Type B pancreatic cell (in vitro differentiated cells): ENCODE results near the gene CARD8. TPM values are rescaled to one million over a fixed set of nuclear protein-coding genes. Genes with fewer than 3 reads are reported as not detected.

Source experiments
- DNase-seq: peaks from one replicate; pipeline ENCODE4 v3.0.0; 2021; ENCODE audit warnings: mixed read lengths; ENCODE audit not compliant: unreplicated experiment; ENCODE audit errors: extremely low spot score
- H3K27ac Mint-ChIP-seq: 2 replicates; pipeline ENCODE4 v1.8.0; 2021; ENCODE audit warnings: mild to moderate bottlenecking, mixed read lengths
- H3K27me3 Mint-ChIP-seq: 2 replicates; pipeline ENCODE4 v1.8.0; 2021; ENCODE audit warnings: mixed read lengths
- H3K36me3 Mint-ChIP-seq: 2 replicates; pipeline ENCODE4 v1.8.0; 2021; ENCODE audit warnings: mixed read lengths
- H3K4me1 Mint-ChIP-seq: one replicate; pipeline ENCODE4 v1.8.0; 2021; ENCODE audit warnings: mixed read lengths; ENCODE audit not compliant: unreplicated experiment
- H3K4me3 Mint-ChIP-seq: 2 replicates; pipeline ENCODE4 v1.8.0; 2021; ENCODE audit warnings: mild to moderate bottlenecking, mixed read lengths
- H3K9me3 Mint-ChIP-seq: 2 replicates; pipeline ENCODE4 v1.8.0; 2021; ENCODE audit warnings: mixed read lengths
- total RNA-seq: library from RNA; stranded (reverse); gene quantifications from 2 replicates; pipeline ENCODE4 v1.2.1, GENCODE V29; 2021; ENCODE audit warnings: low replicate concordance
- TF ChIP-seq, protein P1 (sequence below): fragments of 200-600 bp; sonication (generic); conservative IDR thresholded peaks from 2 replicates; pipeline ENCODE4 v1.5.0; 2021; ENCODE audit warnings: antibody characterized with exemption, mild to moderate bottlenecking

CARD8 gene
- total RNA-seq, 1 donor from 2014 or later, result 50.4 TPM

DNA sequence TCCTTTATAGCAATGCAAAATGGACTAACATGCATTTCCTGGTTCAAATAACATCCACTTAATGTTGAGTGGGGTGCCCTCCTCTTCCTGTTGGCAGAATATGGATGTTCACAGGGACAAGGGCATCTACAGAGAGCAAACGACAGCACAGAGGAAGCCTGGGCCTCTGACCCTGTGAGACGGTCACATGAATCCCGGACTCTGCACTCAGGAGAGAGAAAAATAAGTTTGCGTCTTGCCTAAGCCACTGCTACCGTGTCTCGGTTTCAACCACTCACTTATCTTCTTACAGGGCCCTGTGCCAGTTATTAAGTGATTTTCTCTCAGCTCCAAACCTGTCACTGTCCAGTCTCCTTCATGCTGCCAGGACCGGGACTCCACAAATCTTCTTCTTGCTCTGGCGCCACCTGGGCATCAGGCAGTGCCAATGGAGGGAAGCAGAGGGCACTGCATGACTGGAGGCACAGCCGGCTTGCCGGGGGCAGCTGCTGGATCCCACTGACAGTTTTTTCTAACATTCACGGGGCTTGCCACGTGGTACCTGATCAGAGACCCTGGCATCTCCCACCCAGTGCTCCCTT, 97.4 kb downstream of the CARD8 start:
- Mint-ChIP-seq H3K4me1 (no peaks in the 10 kb centered on the region), H3K27ac (no peak overlapping the region), H3K9me3 (no peaks in the 10 kb centered on the region), H3K27me3 (no peaks in the 10 kb centered on the region), H3K4me3 (no peak overlapping the region), H3K36me3 (peaks cover 18% of the 10 kb centered on the region)
- TF ChIP-seq, protein P1, sequence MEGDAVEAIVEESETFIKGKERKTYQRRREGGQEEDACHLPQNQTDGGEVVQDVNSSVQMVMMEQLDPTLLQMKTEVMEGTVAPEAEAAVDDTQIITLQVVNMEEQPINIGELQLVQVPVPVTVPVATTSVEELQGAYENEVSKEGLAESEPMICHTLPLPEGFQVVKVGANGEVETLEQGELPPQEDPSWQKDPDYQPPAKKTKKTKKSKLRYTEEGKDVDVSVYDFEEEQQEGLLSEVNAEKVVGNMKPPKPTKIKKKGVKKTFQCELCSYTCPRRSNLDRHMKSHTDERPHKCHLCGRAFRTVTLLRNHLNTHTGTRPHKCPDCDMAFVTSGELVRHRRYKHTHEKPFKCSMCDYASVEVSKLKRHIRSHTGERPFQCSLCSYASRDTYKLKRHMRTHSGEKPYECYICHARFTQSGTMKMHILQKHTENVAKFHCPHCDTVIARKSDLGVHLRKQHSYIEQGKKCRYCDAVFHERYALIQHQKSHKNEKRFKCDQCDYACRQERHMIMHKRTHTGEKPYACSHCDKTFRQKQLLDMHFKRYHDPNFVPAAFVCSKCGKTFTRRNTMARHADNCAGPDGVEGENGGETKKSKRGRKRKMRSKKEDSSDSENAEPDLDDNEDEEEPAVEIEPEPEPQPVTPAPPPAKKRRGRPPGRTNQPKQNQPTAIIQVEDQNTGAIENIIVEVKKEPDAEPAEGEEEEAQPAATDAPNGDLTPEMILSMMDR, result no peak
- DNase-seq, result no peak

Other genes with a start within 250 kb of the CARD8 start
- gene CABP5, start 211.8 kb downstream of the CARD8 start, total RNA-seq, result not detected in 2 replicates
- gene PLA2G4C, start 145.1 kb downstream of the CARD8 start, total RNA-seq, result 1.1 and 3.2 TPM in 2 replicates
- gene LIG1, start 85.6 kb downstream of the CARD8 start, total RNA-seq, result 48.4 and 84.9 TPM in 2 replicates
- gene ZSWIM9, start 85.2 kb downstream of the CARD8 start, total RNA-seq, result 6.7 and 10.7 TPM in 2 replicates
- 1.5 and 7.4 TPM in 2 replicates for gene ZNF114, start 14.2 kb upstream of the CARD8 start, total RNA-seq
- gene EMP3, start 69.6 kb upstream of the CARD8 start, total RNA-seq, result 3.8 and 47.8 TPM in 2 replicates
- 8.6 and 12.8 TPM in 2 replicates for gene TMEM143, start 108.0 kb upstream of the CARD8 start, total RNA-seq
- gene SYNGR4, start 108.5 kb upstream of the CARD8 start, total RNA-seq, result not detected in 2 replicates
- 227 and 245 TPM in 2 replicates for gene KDELR1, start 135.6 kb upstream of the CARD8 start, total RNA-seq
- gene GRIN2D, start 137.8 kb upstream of the CARD8 start, total RNA-seq, result 0.45 and 0.58 TPM in 2 replicates
- gene GRWD1, start 190.1 kb upstream of the CARD8 start, total RNA-seq, result 37.2 and 44.0 TPM in 2 replicates
- gene KCNJ14, start 199.7 kb upstream of the CARD8 start, total RNA-seq, result 1.8 TPM in 2 replicates
- gene CYTH2, start 213.5 kb upstream of the CARD8 start, total RNA-seq, result 115 and 139 TPM in 2 replicates